Coronary artery (tissue), 2 donors: ENCODE measurements around the gene SLC30A1.

ENCODE experiments used
- DNase-seq: peaks from one replicate; pipeline ENCODE4 v3.0.0-alpha.2; 2017; ENCODE audit warnings: low spot score
- H3K27ac ChIP-seq, 2 donors: fragments of 200-600 bp; sonication (generic); one replicate each; pipeline ENCODE4 v1.5.1; 2016 to 2019
- H3K4me3 ChIP-seq: fragments of 200-600 bp; sonication (generic); 2 replicates; pipeline ENCODE4 v1.5.1; 2016; ENCODE audit warnings: mild to moderate bottlenecking, moderate library complexity
- CTCF ChIP-seq: fragments of 200-600 bp; sonication (generic); IDR thresholded peaks from one replicate; pipeline ENCODE4 v1.5.1; 2019; ENCODE audit warnings: antibody characterized with exemption

SLC30A1 gene

GRCh38 chr1:211613108-211613947 is 34.4 kb upstream of the SLC30A1 start:
- Histone ChIP-seq H3K4me3 (no peak overlapping the region), H3K27ac (peak overlapping the region; percentile 72 to 87)
- peak; percentile 92 for DNase-seq
- TF ChIP-seq CTCF = no peak

GRCh38 chr1:211612786-211613107 is 33.8 kb upstream of the SLC30A1 start:
- H3K4me3 ChIP-seq = no peak overlapping the region
- no peak for DNase-seq
- H3K27ac ChIP-seq = peak overlapping the region; percentile 72 to 87
- TF ChIP-seq CTCF = no peak

GRCh38 chr1:211611818-211612217 is 32.9 kb upstream of the SLC30A1 start:
- Histone ChIP-seq H3K27ac (peak overlapping the region; percentile 12 to 64), H3K4me3 (no peak overlapping the region)
- DNase-seq = no peak
- TF ChIP-seq CTCF = no peak

- no peak for TF ChIP-seq CTCF
- DNase-seq = no peak
- no peak overlapping the region for H3K4me3 ChIP-seq
- peak overlapping the region; percentile 12 to 64 for H3K27ac ChIP-seq
These were observed 32.0 kb upstream of the SLC30A1 start for GRCh38 chr1:211610779-211611556.

GRCh38 chr1:211609120-211610024 is 30.4 kb upstream of the SLC30A1 start:
- H3K27ac ChIP-seq = no peak overlapping the region
- no peak for TF ChIP-seq CTCF
- no peak for DNase-seq
- no peak overlapping the region for H3K4me3 ChIP-seq

GRCh38 chr1:211607754-211608473 is 29.0 kb upstream of the SLC30A1 start:
- Histone ChIP-seq H3K4me3 (no peak overlapping the region), H3K27ac (no peak overlapping the region)
- DNase-seq = no peak
- no peak for TF ChIP-seq CTCF
